Panc1 (cell line): Measurements from ENCODE around the gene C1QTNF12. TPM values are rescaled to one million over a fixed set of nuclear protein-coding genes. Genes with fewer than 3 reads are reported as not detected.

ENCODE experiments used
- ATAC-seq: fragments of 200-7000 bp; cut with Tn5 transposase; 2 replicates; pipeline ENCODE4 v1.9.1; 2020; ENCODE audit warnings: mild to moderate bottlenecking, moderate library complexity
- BruUV-seq: library from RNA; stranded (reverse); fragments of 400-500 nt; replicated peaks from 2 replicates; lab custom pipeline; 2021; lab: Mats Ljungman, UMichigan
- CTCF ChIA-PET: fragments of 300-600 bp; sonication (Branson Sonifier 250); formaldehyde crosslinking; loops from one replicate; lab custom pipeline; 2022; ENCODE audit warnings: antibody characterized with exemption; lab: Charles Lee
- POLR2A ChIA-PET: fragments of 300-600 bp; sonication (Branson Sonifier 250); formaldehyde crosslinking; loops from one replicate; lab custom pipeline; 2022; ENCODE audit warnings: antibody characterized with exemption; lab: Charles Lee
- DNase-seq: peaks from one replicate; pipeline ENCODE4 v3.0.0-alpha.2; 2010; ENCODE audit warnings: low read depth, low spot score
- H3K27ac ChIP-seq: 2 replicates; pipeline ENCODE4 v1.5.1; 2011; ENCODE audit warnings: mild to moderate bottlenecking, low read length, inconsistent platforms
- H3K27me3 ChIP-seq: fragments of 200-500 bp; sonication (Bioruptor generic); 2 replicates; pipeline ENCODE4 v1.6.0; 2014; ENCODE audit warnings: low read length, inconsistent platforms; ENCODE audit not compliant: control insufficient read depth, insufficient read depth
- H3K36me3 ChIP-seq: fragments of 200-500 bp; sonication (Bioruptor generic); 2 replicates; pipeline ENCODE4 v1.5.1; 2014; ENCODE audit warnings: inconsistent platforms, mild to moderate bottlenecking, low read length, moderate library complexity; ENCODE audit not compliant: control insufficient read depth, insufficient read depth
- H3K4me1 ChIP-seq: 2 replicates; pipeline ENCODE4 v1.5.1; 2011; ENCODE audit warnings: inconsistent platforms, mild to moderate bottlenecking, low read length, moderate library complexity; ENCODE audit not compliant: control insufficient read depth, insufficient read depth
- H3K4me3 ChIP-seq, 2 experiments: 2 replicates each; pipeline ENCODE4 v1.5.1; 2011 to 2012; ENCODE audit warnings: low read depth in 2 of 2, low read length in 2 of 2, mild to moderate bottlenecking in 2 of 2, inconsistent platforms in 1 of 2, moderate library complexity in 1 of 2
- H3K9me3 ChIP-seq: fragments of 200-500 bp; sonication (Bioruptor generic); 2 replicates; pipeline ENCODE4 v1.5.1; 2014; ENCODE audit warnings: low read depth, mild to moderate bottlenecking, inconsistent platforms, low read length, moderate library complexity; ENCODE audit not compliant: control insufficient read depth, insufficient read depth
- CTCF ChIP-seq: fragments of 450-650 bp; IDR thresholded peaks from 2 replicates; pipeline ENCODE4 v1.5.1; 2017; ENCODE audit warnings: mild to moderate bottlenecking
- POLR2AphosphoS5 ChIP-seq: IDR thresholded peaks from 2 replicates; pipeline ENCODE4 v1.6.1; 2012; ENCODE audit warnings: mild to moderate bottlenecking, low read depth, low read length, moderate library complexity
- REST ChIP-seq, 2 experiments: IDR thresholded peaks; 2 replicates each; pipeline ENCODE4 v1.6.1; 2011 to 2012; ENCODE audit warnings: low read depth in 2 of 2, control low read depth in 1 of 2, low read length in 1 of 2, mild to moderate bottlenecking in 1 of 2, moderate library complexity in 1 of 2; ENCODE audit not compliant: insufficient read depth in 1 of 2
- SIN3A ChIP-seq: IDR thresholded peaks from 2 replicates; pipeline ENCODE4 v1.6.1; 2012; ENCODE audit warnings: low read depth, mild to moderate bottlenecking, low read length, moderate library complexity, borderline replicate concordance; ENCODE audit not compliant: insufficient read depth
- TCF7L2 ChIP-seq: IDR thresholded peaks from 2 replicates; pipeline ENCODE4 v1.6.1; 2011; ENCODE audit warnings: mild to moderate bottlenecking, low read depth, low read length, inconsistent platforms
- in situ Hi-C: cut with HindIII; loops from 2 replicates; pipeline ENCODE4 v1.10.0; 2016; ENCODE audit warnings: low sequenced_read_pairs, low pct_unique_long_range_greater_than_20kb
- intact Hi-C: fragments of 100-400 bp; cut with micrococcal nuclease; formaldehyde crosslinking; loops from one replicate; pipeline ENCODE4 v1.10.0; 2022; ENCODE audit not compliant: unreplicated experiment
- total RNA-seq: library from RNA; stranded (reverse); gene quantifications from one replicate; pipeline ENCODE4 v1.2.1, GENCODE V29; 2021; ENCODE audit not compliant: unreplicated experiment

Gene C1QTNF12
- total RNA-seq, 1 experiment from 2014 or later: 41.4 TPM

- BruUV-seq: no TSS peak
- DNase-seq (no peak), ATAC-seq (peak; percentile 5)
- Histone ChIP-seq H3K9me3 (no peaks in the 10 kb centered on the region), H3K4me1 (peaks cover 21% of the 10 kb centered on the region), H3K36me3 (no peaks in the 10 kb centered on the region; the same call in 1 of the 2 replicates), H3K4me3 (peak overlapping the region; percentile 87 to 97), H3K27me3 (no peaks in the 10 kb centered on the region), H3K27ac (peak overlapping the region; percentile 84)
- POLR2A ChIA-PET: interaction anchor here (0.6 kb wide), 1 partner anchor 9 kb away, joined by 8 read pairs; no protein-coding TSS in a partner anchor
- intact Hi-C loops: no loop called here
- in situ Hi-C loops: no loop called here
- CTCF ChIA-PET: interaction anchor here (0.5 to 0.6 kb wide), 2 partner anchors 10 to 883 kb away, joined by 3 read pairs; no protein-coding TSS in a partner anchor
- TF ChIP-seq REST (IDR thresholded peaks at IDR 0.05; ENCODE audit: insufficient read depth in 1 of 2, low read depth in 2 of 2, low read length in 1 of 2) (no peak), TCF7L2 (no peak), SIN3A (no peak), CTCF (no peak), POLR2AphosphoS5 (no peak)
Measured at GRCh38 chr1:1273209-1273511, 26.6 kb upstream of the C1QTNF12 start.

GRCh38 chr1:1272341-1273208 is 26.1 kb upstream of the C1QTNF12 start:
- in situ Hi-C loops: no loop called here
- TF ChIP-seq REST (IDR thresholded peaks at IDR 0.05; ENCODE audit: insufficient read depth in 1 of 2, low read depth in 2 of 2, low read length in 1 of 2): 0 out of 4 replicates have a peak, but pooled peaks of 1 of the 2 experiments have one; percentile 38
- no peak for TF ChIP-seq TCF7L2
- no peaks in the 10 kb centered on the region; the same call in 1 of the 2 replicates for H3K36me3 ChIP-seq
- intact Hi-C loops: no loop called here
- POLR2A ChIA-PET: no interaction called here
- ATAC-seq (no peak), DNase-seq (no peak)
- H3K4me1 ChIP-seq: peaks cover 21% of the 10 kb centered on the region
- H3K27ac ChIP-seq: peak overlapping the region; percentile 84
- CTCF ChIA-PET: no interaction called here
- H3K4me3 ChIP-seq: peak overlapping the region; percentile 87 to 97
- BruUV-seq: no TSS peak
- H3K9me3 ChIP-seq: no peaks in the 10 kb centered on the region
- no peaks in the 10 kb centered on the region for H3K27me3 ChIP-seq
